PC-9 (cell line): ENCODE measurements around the gene BMP2K.

Experiments
- CTCF ChIP-seq: fragments of 200-600 bp; sonication (generic); conservative IDR thresholded peaks from 2 replicates; pipeline ENCODE4 v1.6.1; 2017; ENCODE audit warnings: mixed run types, antibody characterized with exemption, mild to moderate bottlenecking, moderate library complexity
- EZH2 ChIP-seq: fragments of 200-600 bp; sonication (generic); IDR thresholded peaks from 2 replicates; pipeline ENCODE4 v1.8.0; 2017; ENCODE audit warnings: antibody characterized with exemption, low read depth

- TF ChIP-seq CTCF (no peak), EZH2 (no peak)
Observed at GRCh38 chr4:78766650-78767049, 9.5 kb upstream of the BMP2K start.
